HepG2 (cell line): ENCODE data around the gene WSB2. TPM values are rescaled to one million over a fixed set of nuclear protein-coding genes. Genes with fewer than 3 reads are reported as not detected.

Experiments used
- ATAC-seq: fragments of 200-7000 bp; cut with Tn5 transposase; 3 replicates; pipeline ENCODE4 v1.9.1; 2020; ENCODE audit warnings: mild to moderate bottlenecking, moderate library complexity
- BruUV-seq: library from RNA; stranded (reverse); fragments of 400-500 nt; replicated peaks from 2 replicates; lab custom pipeline; 2021; lab: Mats Ljungman, UMichigan
- CTCF ChIA-PET: fragments of 300-600 bp; formaldehyde crosslinking; extraction: SDS; loops from one replicate; lab custom pipeline; 2021; ENCODE audit warnings: low total read pairs, inconsistent platforms, low intra/inter-chr PET ratio; lab: Yijun Ruan, JAX
- POLR2A ChIA-PET: fragments of 350-600 bp; sonication (Branson Sonifier 250); formaldehyde crosslinking; loops from one replicate; lab custom pipeline; 2020; ENCODE audit warnings: antibody characterized with exemption, inconsistent platforms; lab: Yijun Ruan, JAX
- DNase-seq: peaks from one replicate; pipeline ENCODE4 v3.0.0-alpha.2; 2015; ENCODE audit warnings: low spot score
- FAIRE-seq: peaks from 3 replicates; lab custom pipeline; 2011; peaks lifted over from hg19 to GRCh38; lab: Jason Lieb, UNC
- H2AFZ ChIP-seq: one replicate; pipeline ENCODE4 v1.6.1; 2011; ENCODE audit warnings: low read length, inconsistent platforms
- H3K27ac ChIP-seq: fragments of 300-600 bp; 3 replicates; pipeline ENCODE4 v1.8.0; 2011; ENCODE audit warnings: mixed run types, mild to moderate bottlenecking, mixed read lengths, low read length, inconsistent platforms; ENCODE audit not compliant: insufficient read depth; ENCODE audit errors: extremely low read length
- H3K27me3 ChIP-seq, 2 experiments: fragments of 200-600 bp in 1 of 2; 2 replicates in 1 of 2; 3 replicates in 1 of 2; pipeline versions ENCODE4 v1.6.0 to v1.8.0; 2011; ENCODE audit warnings: low read length in 2 of 2, mild to moderate bottlenecking in 2 of 2, moderate library complexity in 2 of 2, inconsistent platforms in 1 of 2; ENCODE audit not compliant: insufficient read depth in 2 of 2, control insufficient read depth in 1 of 2
- H3K36me3 ChIP-seq, 2 experiments: fragments of 200-600 bp in 1 of 2; replicated peaks in 1 of 2; 2 replicates in 1 of 2; 3 replicates in 1 of 2; pipeline versions ENCODE4 v1.5.1 to v1.8.0; 2011; ENCODE audit warnings: low read length in 2 of 2, inconsistent platforms in 1 of 2; ENCODE audit not compliant: insufficient read depth in 2 of 2, control insufficient read depth in 1 of 2
- H3K4me1 ChIP-seq: 2 replicates; pipeline ENCODE4 v1.5.1; 2012; ENCODE audit warnings: low read length, inconsistent platforms; ENCODE audit not compliant: insufficient read depth
- H3K4me2 ChIP-seq: 2 replicates; pipeline ENCODE4 v1.6.0; 2011; ENCODE audit warnings: low read depth, low read length, inconsistent platforms
- H3K4me3 ChIP-seq, 3 experiments: fragments of 200-600 bp in 1 of 3; sonication (generic), shearing (Covaris generic) in 1 of 3; replicated peaks in 1 of 3; 2 replicates each; pipeline ENCODE4 v1.5.1; 2011 to 2016; ENCODE audit warnings: low read length in 3 of 3, inconsistent platforms in 2 of 3, low read depth in 2 of 3, mild to moderate bottlenecking in 2 of 3, control low read depth in 1 of 3, mixed read lengths in 1 of 3; ENCODE audit not compliant: insufficient read depth in 1 of 3
- H3K79me2 ChIP-seq: one replicate; pipeline ENCODE4 v1.6.1; 2011; ENCODE audit warnings: low read length, inconsistent platforms; ENCODE audit not compliant: insufficient read depth
- H3K9ac ChIP-seq: 2 replicates; pipeline ENCODE4 v1.6.0; 2011; ENCODE audit warnings: mild to moderate bottlenecking, low read depth, low read length, inconsistent platforms; ENCODE audit not compliant: insufficient read depth
- H3K9me3 ChIP-seq: 2 replicates; pipeline ENCODE4 v1.5.1; 2012; ENCODE audit warnings: mild to moderate bottlenecking, low read length
- H4K20me1 ChIP-seq: 2 replicates; pipeline ENCODE4 v1.6.0; 2011; ENCODE audit warnings: inconsistent platforms, mild to moderate bottlenecking, low read length, moderate library complexity; ENCODE audit not compliant: insufficient read depth
- HMGA1 ChIP-seq: sonication (generic); formaldehyde crosslinking; conservative IDR thresholded peaks from 2 replicates; pipeline ENCODE4 v1.4.0; 2020; ENCODE audit warnings: missing genetic modification reagents
- HNRNPK ChIP-seq: fragments of 200-400 bp; formaldehyde crosslinking; IDR thresholded peaks from 2 replicates; pipeline ENCODE4 v1.6.1; 2018; ENCODE audit warnings: low read length, low read depth, moderate library complexity, mild to moderate bottlenecking; ENCODE audit not compliant: poor library complexity, severe bottlenecking
- SMAD3 ChIP-seq: sonication (generic); formaldehyde crosslinking; IDR thresholded peaks from 2 replicates; pipeline ENCODE4 v1.4.0; 2020; ENCODE audit warnings: missing genetic modification reagents
- ZFP1 ChIP-seq: IDR thresholded peaks from 2 replicates; pipeline ENCODE4 v1.6.1; 2016
- ZKSCAN8 ChIP-seq: IDR thresholded peaks from 2 replicates; pipeline ENCODE4 v1.6.1; 2016; ENCODE audit warnings: borderline replicate concordance, missing genetic modification reagents, missing compliant biosample characterization
- WGBS: methylation state at CpG from one replicate; pipeline ENCODE4 v1.1.6; 2017; ENCODE audit warnings: low lambda C conversion rate; 5-methylcytosine and 5-hydroxymethylcytosine counted together
- in situ Hi-C: cut with HindIII; loops from 2 replicates; pipeline ENCODE4 v1.10.0; 2017; ENCODE audit warnings: low pct_unique_long_range_greater_than_20kb; ENCODE audit not compliant: extremely low pct_ligation_motif_present
- intact Hi-C: fragments of 100-400 bp; cut with micrococcal nuclease; formaldehyde crosslinking; loops from one replicate; pipeline ENCODE4 v1.10.0; 2022; ENCODE audit not compliant: unreplicated experiment
- polyA plus RNA-seq, 8 experiments: library from polyadenylated mRNA; depleted of rRNA in 3 of 8; stranded (reverse) in 7 of 8; unstranded in 1 of 8; fragments of >200 nt; fragmentation: Illumina TruSeq in 4 of 8; extraction: Trizol in 4 of 8; gene quantifications; 2 replicates each; pipeline versions ENCODE4 v1.2.1 to v1.2.3, GENCODE V29; 2011 to 2016; ENCODE audit warnings: low read depth in 4 of 8, missing spikeins in 1 of 8, mixed read lengths in 1 of 8; ENCODE audit not compliant: insufficient read depth in 1 of 8
- total RNA-seq, 5 experiments: library from RNA; depleted of rRNA; stranded (reverse); fragments of >200 nt; fragmentation: Illumina TruSeq; extraction: Trizol; gene quantifications; 2 replicates each; pipeline ENCODE4 v1.2.3, GENCODE V29; 2016; ENCODE audit warnings: low read depth in 1 of 5
- TF ChIP-seq, protein P1 (sequence below): IDR thresholded peaks from 2 replicates; pipeline ENCODE4 v1.6.1; 2018; ENCODE audit warnings: missing genetic modification reagents, mild to moderate bottlenecking, missing compliant biosample characterization
- TF ChIP-seq, protein P2 (sequence below): sonication (generic); formaldehyde crosslinking; conservative IDR thresholded peaks from 2 replicates; pipeline ENCODE4 v1.8.0; 2022; ENCODE audit warnings: low read depth, missing genetic modification reagents

WSB2 gene
- total and polyA plus RNA-seq, 2 of the 13 experiments (the other 11 are each of a cell fraction or from before 2014, with no cell fraction given) = 31.0 to 82.8 TPM

DNA sequence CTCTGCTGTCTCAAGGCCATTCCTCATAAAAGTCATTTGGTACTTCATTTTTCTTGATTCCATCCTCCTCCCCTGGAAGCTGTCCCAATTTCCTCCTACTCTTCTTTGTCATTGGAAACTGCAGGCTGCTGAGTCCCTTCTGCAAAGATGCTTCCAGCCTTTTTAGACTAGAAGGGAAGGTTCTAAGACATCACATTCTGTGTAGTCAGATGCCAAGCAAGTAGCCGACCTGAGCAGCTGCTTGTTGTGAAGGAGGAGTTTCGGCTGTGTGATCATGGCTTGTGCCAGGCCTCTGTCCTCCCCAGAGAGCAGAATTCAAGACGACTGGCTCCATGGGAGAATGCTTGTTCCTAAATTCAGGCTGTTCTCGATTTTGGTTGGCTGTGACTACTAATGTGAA is 35.8 kb downstream of the WSB2 start:
- Histone ChIP-seq H3K4me3 (no peak overlapping the region), H3K36me3 (peaks cover 18 to 56% of the 10 kb centered on the region in 2 experiments), H3K9ac (no peak overlapping the region), H2AFZ (no peak overlapping the region), H3K27me3 (no peaks in the 10 kb centered on the region), H3K4me1 (no peaks in the 10 kb centered on the region), H4K20me1 (no peaks in the 10 kb centered on the region), H3K4me2 (no peak overlapping the region), H3K9me3 (no peaks in the 10 kb centered on the region), H3K27ac (no peak overlapping the region), H3K79me2 (no peaks in the 10 kb centered on the region)
- ChIA-PET CTCF (no interaction called here), POLR2A (no interaction called here)
- intact Hi-C loops = no loop called here
- FAIRE-seq (no peak), DNase-seq (no peak), ATAC-seq (no peak)
- TF ChIP-seq, protein P1, sequence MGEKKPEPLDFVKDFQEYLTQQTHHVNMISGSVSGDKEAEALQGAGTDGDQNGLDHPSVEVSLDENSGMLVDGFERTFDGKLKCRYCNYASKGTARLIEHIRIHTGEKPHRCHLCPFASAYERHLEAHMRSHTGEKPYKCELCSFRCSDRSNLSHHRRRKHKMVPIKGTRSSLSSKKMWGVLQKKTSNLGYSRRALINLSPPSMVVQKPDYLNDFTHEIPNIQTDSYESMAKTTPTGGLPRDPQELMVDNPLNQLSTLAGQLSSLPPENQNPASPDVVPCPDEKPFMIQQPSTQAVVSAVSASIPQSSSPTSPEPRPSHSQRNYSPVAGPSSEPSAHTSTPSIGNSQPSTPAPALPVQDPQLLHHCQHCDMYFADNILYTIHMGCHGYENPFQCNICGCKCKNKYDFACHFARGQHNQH = no peak
- TF ChIP-seq ZFP1 (CRISPR knock-in tag) = no peak
- TF ChIP-seq, protein P2, sequence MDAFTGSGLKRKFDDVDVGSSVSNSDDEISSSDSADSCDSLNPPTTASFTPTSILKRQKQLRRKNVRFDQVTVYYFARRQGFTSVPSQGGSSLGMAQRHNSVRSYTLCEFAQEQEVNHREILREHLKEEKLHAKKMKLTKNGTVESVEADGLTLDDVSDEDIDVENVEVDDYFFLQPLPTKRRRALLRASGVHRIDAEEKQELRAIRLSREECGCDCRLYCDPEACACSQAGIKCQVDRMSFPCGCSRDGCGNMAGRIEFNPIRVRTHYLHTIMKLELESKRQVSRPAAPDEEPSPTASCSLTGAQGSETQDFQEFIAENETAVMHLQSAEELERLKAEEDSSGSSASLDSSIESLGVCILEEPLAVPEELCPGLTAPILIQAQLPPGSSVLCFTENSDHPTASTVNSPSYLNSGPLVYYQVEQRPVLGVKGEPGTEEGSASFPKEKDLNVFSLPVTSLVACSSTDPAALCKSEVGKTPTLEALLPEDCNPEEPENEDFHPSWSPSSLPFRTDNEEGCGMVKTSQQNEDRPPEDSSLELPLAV (CRISPR knock-in tag) = no peak
- no peak for TF ChIP-seq HNRNPK
- no peak for TF ChIP-seq SMAD3
- no peak for TF ChIP-seq ZKSCAN8 (CRISPR knock-in tag)
- TF ChIP-seq HMGA1 = no peak
- 92% methylated on average over 4 of the region's 4 CpGs for WGBS
- in situ Hi-C loops = no loop called here
- BruUV-seq = no TSS peak
